Stomach (tissue), 4 donors: ENCODE measurements around the gene SYS1.

Experiments
- CTCF ChIP-seq, 7 experiments: fragments of 450-650 bp in 4 of 7; fragments of 200-600 bp in 3 of 7; sonication (generic) in 3 of 7; IDR thresholded peaks; one replicate each; pipeline ENCODE4 v1.5.1; 2016 to 2019; ENCODE audit warnings: antibody characterized with exemption in 7 of 7, control low read depth in 2 of 7, mild to moderate bottlenecking in 1 of 7
- EP300 ChIP-seq: sonication (generic); formaldehyde crosslinking; IDR thresholded peaks from one replicate; pipeline ENCODE4 v1.6.1; 2017; ENCODE audit warnings: antibody characterized with exemption

GRCh38 chr20:45344168-45344860, 18.6 kb upstream of the SYS1 start:
- TF ChIP-seq EP300 (no peak), CTCF (IDR thresholded peaks at IDR 0.05) (no peak)
